Cardiac septum (tissue), 1 donor: ENCODE results near the gene DMD. TPM values are rescaled to one million over a fixed set of nuclear protein-coding genes. Genes with fewer than 3 reads are reported as not detected.
"Not testable (repeated sequence)": the region's sequence is repeated elsewhere in the genome, so short reads cannot be mapped to it uniquely, and the experiment has no call there.

Source experiments
- DNase-seq: peaks from one replicate; pipeline ENCODE4 v3.0.0-alpha.2; 2020; ENCODE audit warnings: low spot score
- intact Hi-C: fragments of 100-400 bp; cut with DNase I; formaldehyde crosslinking; loops from one replicate; pipeline ENCODE4 v1.14.0; 2022
- total RNA-seq: library from RNA; stranded (reverse); fragmentation: NEBNext Ultra II Directional; extraction: Animal tissue kit (Norgen Biotek cat#: 25700); gene quantifications from one replicate; pipeline ENCODE4 v1.2.1, GENCODE V29; 2021
- donor health status: DM: no; HTN: no; CAD: no.

The DMD gene
- total RNA-seq, 1 donor from 2014 or later, result 256 TPM

GRCh38 chrX:33161829-33162228, 49.5 kb downstream of the DMD start:
- DNase-seq, result no peak
- intact Hi-C loops, result no loop called here

- DNase-seq, result no peak
- intact Hi-C loops, result no loop called here
Measured at GRCh38 chrX:33160273-33160672, 51.1 kb downstream of the DMD start.

- intact Hi-C loops, result no loop called here
- no peak for DNase-seq
Measured at GRCh38 chrX:33156152-33156726, 55.1 kb downstream of the DMD start.

- no peak for DNase-seq
- intact Hi-C loops, result no loop called here
Measured at GRCh38 chrX:33149580-33149979, 61.8 kb downstream of the DMD start.

GRCh38 chrX:33149085-33149484, 62.3 kb downstream of the DMD start:
- no peak for DNase-seq
- intact Hi-C loops, result no loop called here

GRCh38 chrX:33142331-33142730, 69.0 kb downstream of the DMD start:
- no peak for DNase-seq
- intact Hi-C loops, result no loop called here

GRCh38 chrX:33138677-33139249, 72.6 kb downstream of the DMD start:
- DNase-seq, result no peak
- intact Hi-C loops, result no loop called here

GRCh38 chrX:33134164-33134563, 77.2 kb downstream of the DMD start:
- no peak for DNase-seq
- intact Hi-C loops, result no loop called here

GRCh38 chrX:33133320-33133719, 78.0 kb downstream of the DMD start:
- DNase-seq, result no peak
- intact Hi-C loops, result no loop called here

- DNase-seq, result no peak
- intact Hi-C loops, result no loop called here
Measured at GRCh38 chrX:33132569-33132968, 78.8 kb downstream of the DMD start.

GRCh38 chrX:33129607-33130006, 81.7 kb downstream of the DMD start:
- no peak for DNase-seq
- intact Hi-C loops, result no loop called here

GRCh38 chrX:33128048-33128805, 83.1 kb downstream of the DMD start:
- DNase-seq, result no peak
- intact Hi-C loops, result no loop called here

GRCh38 chrX:33126469-33126868, 84.9 kb downstream of the DMD start:
- intact Hi-C loops, result no loop called here
- DNase-seq, result no peak

- no peak for DNase-seq
- intact Hi-C loops, result no loop called here
Measured at GRCh38 chrX:33109858-33110257, 101.5 kb downstream of the DMD start.

GRCh38 chrX:33106737-33107136, 104.6 kb downstream of the DMD start:
- no peak for DNase-seq
- intact Hi-C loops, result no loop called here

GRCh38 chrX:33095079-33095478, 116.3 kb downstream of the DMD start:
- DNase-seq, result no peak
- intact Hi-C loops, result no loop called here

GRCh38 chrX:33087411-33087810, 123.9 kb downstream of the DMD start:
- intact Hi-C loops, result no loop called here

GRCh38 chrX:33086886-33087285, 124.5 kb downstream of the DMD start:
- intact Hi-C loops, result no loop called here
- DNase-seq, result no peak

More at GRCh38 chrX:33087411-33087810, 123.9 kb downstream of the DMD start:
- no peak for DNase-seq

- no peak for DNase-seq
Measured at GRCh38 chrX:33082371-33082770, 129.0 kb downstream of the DMD start.

GRCh38 chrX:33078273-33078672, 133.1 kb downstream of the DMD start:
- intact Hi-C loops, result no loop called here
- DNase-seq, result no peak

More at GRCh38 chrX:33082371-33082770, 129.0 kb downstream of the DMD start:
- intact Hi-C loops, result no loop called here

GRCh38 chrX:33073660-33074059, 137.7 kb downstream of the DMD start:
- DNase-seq, intact Hi-C loops: not testable (repeated sequence)
